Measurements from ENCODE around the gene SLU7. TPM values are rescaled to one million over a fixed set of nuclear protein-coding genes. Genes with fewer than 3 reads are reported as not detected.

The SLU7 gene
- total RNA-seq, 1 experiment from 2014 or later, result 33.3 TPM

- H3K27me3 Mint-ChIP-seq (ENCODE audit: low read depth), result no peaks in the 10 kb centered on the region
- H2BK20ac ChIP-seq (ENCODE audit: low read depth, low read length, poor library complexity, severe bottlenecking), result no peak within 1 kb of the TSS
- no peak within 1 kb of the TSS for H4K5ac ChIP-seq (ENCODE audit: insufficient read length, low read depth, low read length)
These were observed 2.9 kb upstream of the SLU7 start, which contains the start of gene PTTG1 for GRCh38 chr5:160421625-160422258. TSS of gene PTTG1 (plus strand) at chr5:160421855. CDS start at chr5:160422313, 458 bp downstream.

More at GRCh38 chr5:160421625-160422258, 2.9 kb upstream of the SLU7 start, which contains the start of gene PTTG1:
- TF ChIP-seq, protein P1, sequence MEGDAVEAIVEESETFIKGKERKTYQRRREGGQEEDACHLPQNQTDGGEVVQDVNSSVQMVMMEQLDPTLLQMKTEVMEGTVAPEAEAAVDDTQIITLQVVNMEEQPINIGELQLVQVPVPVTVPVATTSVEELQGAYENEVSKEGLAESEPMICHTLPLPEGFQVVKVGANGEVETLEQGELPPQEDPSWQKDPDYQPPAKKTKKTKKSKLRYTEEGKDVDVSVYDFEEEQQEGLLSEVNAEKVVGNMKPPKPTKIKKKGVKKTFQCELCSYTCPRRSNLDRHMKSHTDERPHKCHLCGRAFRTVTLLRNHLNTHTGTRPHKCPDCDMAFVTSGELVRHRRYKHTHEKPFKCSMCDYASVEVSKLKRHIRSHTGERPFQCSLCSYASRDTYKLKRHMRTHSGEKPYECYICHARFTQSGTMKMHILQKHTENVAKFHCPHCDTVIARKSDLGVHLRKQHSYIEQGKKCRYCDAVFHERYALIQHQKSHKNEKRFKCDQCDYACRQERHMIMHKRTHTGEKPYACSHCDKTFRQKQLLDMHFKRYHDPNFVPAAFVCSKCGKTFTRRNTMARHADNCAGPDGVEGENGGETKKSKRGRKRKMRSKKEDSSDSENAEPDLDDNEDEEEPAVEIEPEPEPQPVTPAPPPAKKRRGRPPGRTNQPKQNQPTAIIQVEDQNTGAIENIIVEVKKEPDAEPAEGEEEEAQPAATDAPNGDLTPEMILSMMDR (conservative IDR thresholded peaks at IDR 0.05), result no peak
- H3K4me3 Mint-ChIP-seq, result peak within 1 kb of the TSS; percentile 91 to 92
- Histone ChIP-seq H4K8ac (replicated peaks; ENCODE audit: insufficient read length, low read depth, low read length) (no peak within 1 kb of the TSS), H3K4me2 (ENCODE audit: insufficient read depth, insufficient read length, low read length) (peak within 1 kb of the TSS; percentile 81), H3K27ac (ENCODE audit: insufficient read length, low read depth, low read length) (no peak within 1 kb of the TSS), H2BK5ac (ENCODE audit: insufficient read length, low read length) (no peak within 1 kb of the TSS), H2BK120ac (ENCODE audit: low read depth, low read length, poor library complexity, severe bottlenecking) (no peak within 1 kb of the TSS), H3K9me3 (ENCODE audit: control insufficient read depth, low read depth, low read length) (no peaks in the 10 kb centered on the region), H3K4ac (ENCODE audit: low read depth, low read length) (no peak within 1 kb of the TSS), H3K14ac (ENCODE audit: insufficient read depth, low read length) (peak within 1 kb of the TSS; percentile 25; the same call in 1 of the 2 replicates), H3K18ac (ENCODE audit: insufficient read length, low read depth, low read length) (peak within 1 kb of the TSS; percentile 61), H3K79me1 (ENCODE audit: insufficient read depth, low read depth, low read length, poor library complexity, severe bottlenecking) (peaks cover 6% of the 10 kb centered on the region), H4K91ac (ENCODE audit: insufficient read length, low read depth, low read length) (no peak within 1 kb of the TSS), H3K79me2 (ENCODE audit: insufficient read depth, low read length) (peaks cover 9% of the 10 kb centered on the region; the same call in 1 of the 2 replicates), H2AFZ (ENCODE audit: low read length) (no peak within 1 kb of the TSS), H3K9ac (ENCODE audit: extremely low read depth, insufficient read length, low read length) (peak within 1 kb of the TSS; percentile 38), H3K23ac (ENCODE audit: insufficient read length, low read depth, low read length) (no peak within 1 kb of the TSS), H3T11ph (ENCODE audit: low read length) (no peak within 1 kb of the TSS), H2AK5ac (ENCODE audit: insufficient read length, low read length) (no peak within 1 kb of the TSS), H3K4me1 (ENCODE audit: insufficient read depth, low read length) (peaks cover 8% of the 10 kb centered on the region; the same call in 1 of the 2 replicates), H3K56ac (ENCODE audit: insufficient read length, low read depth, low read length) (no peak within 1 kb of the TSS), H2BK15ac (ENCODE audit: low read depth, low read length) (no peak within 1 kb of the TSS), H3K27me3 (ENCODE audit: insufficient read depth, low read length) (no peaks in the 10 kb centered on the region), H2BK12ac (ENCODE audit: insufficient read length, low read depth, low read length) (no peak within 1 kb of the TSS), H3K23me2 (ENCODE audit: insufficient read length, low read depth, low read length, poor library complexity, severe bottlenecking) (peaks cover 5% of the 10 kb centered on the region), H4K20me1 (ENCODE audit: control insufficient read depth, insufficient read depth, insufficient read length) (no peaks in the 10 kb centered on the region)
- peaks cover 25 to 31% (median 31%) of the 10 kb centered on the region in 3 experiments; a peak in 6 of 7 replicates for H3K36me3 Mint-ChIP-seq (ENCODE audit: insufficient read depth in 1 of 3, low read depth in 3 of 3)
- WGBS (ENCODE audit: extremely low coverage, insufficient read length, low lambda C conversion rate), result no CpG with 5 or more reads among the region's 39 CpGs
- no peaks in the 10 kb centered on the region for H3K9me3 Mint-ChIP-seq
- H3K4me1 Mint-ChIP-seq, result peaks cover 45 to 55% of the 10 kb centered on the region in 2 experiments
- peak within 1 kb of the TSS in 2 of 3 experiments; percentile 93 to 96; a peak in 5 of 7 replicates for H3K27ac Mint-ChIP-seq
- peak; percentile 97 for DNase-seq

Data from H9 (cell line).